Caco-2 (cell line): ENCODE measurements around the gene FHOD1. TPM values are rescaled to one million over a fixed set of nuclear protein-coding genes. Genes with fewer than 3 reads are reported as not detected.

ENCODE experiments used
- BruUV-seq: library from RNA; stranded (reverse); fragments of 400-500 nt; replicated peaks from 2 replicates; lab custom pipeline; 2021; lab: Mats Ljungman, UMichigan
- CTCF ChIA-PET: fragments of 300-600 bp; sonication (Branson Sonifier 250); formaldehyde crosslinking; loops from one replicate; lab custom pipeline; 2022; ENCODE audit warnings: antibody characterized with exemption; lab: Charles Lee
- POLR2A ChIA-PET: fragments of 300-600 bp; sonication (Branson Sonifier 250); formaldehyde crosslinking; loops from one replicate; lab custom pipeline; 2022; ENCODE audit warnings: antibody characterized with exemption; lab: Charles Lee
- DNase-seq, 2 experiments: peaks; one replicate each; pipeline versions ENCODE4 v3.0.0 to v3.0.0-alpha.2; 2020 to 2022
- H3K27me3 ChIP-seq: replicated peaks from 2 replicates; pipeline ENCODE4 v1.6.0; 2011; ENCODE audit warnings: low read length; ENCODE audit not compliant: control insufficient read depth, insufficient read depth
- H3K36me3 ChIP-seq: 2 replicates; pipeline ENCODE4 v1.5.1; 2011; ENCODE audit warnings: low read length; ENCODE audit not compliant: control insufficient read depth, insufficient read depth
- H3K4me1 ChIP-seq: fragments of 250-450 bp; sonication (Bioruptor Pico); 2 replicates; pipeline ENCODE4 v1.5.1; 2020; ENCODE audit warnings: mild to moderate bottlenecking
- H3K4me3 ChIP-seq: 2 replicates; pipeline ENCODE4 v1.5.1; 2011; ENCODE audit warnings: low read depth, mild to moderate bottlenecking, control low read depth, low read length
- H3K9me3 ChIP-seq: fragments of 250-450 bp; sonication (Bioruptor Pico); 2 replicates; pipeline ENCODE4 v1.5.1; 2020; ENCODE audit warnings: mild to moderate bottlenecking, moderate library complexity
- H3K27ac Mint-ChIP-seq: one replicate; pipeline ENCODE4 v1.8.0; 2022; ENCODE audit warnings: mixed read lengths; ENCODE audit not compliant: unreplicated experiment
- H3K27me3 Mint-ChIP-seq: one replicate; pipeline ENCODE4 v1.8.0; 2022; ENCODE audit warnings: mixed read lengths; ENCODE audit not compliant: insufficient read depth, unreplicated experiment
- H3K36me3 Mint-ChIP-seq: one replicate; pipeline ENCODE4 v1.8.0; 2022; ENCODE audit warnings: mild to moderate bottlenecking, mixed read lengths; ENCODE audit not compliant: insufficient read depth, unreplicated experiment
- H3K4me1 Mint-ChIP-seq: one replicate; pipeline ENCODE4 v1.8.0; 2022; ENCODE audit warnings: low read depth, mixed read lengths; ENCODE audit not compliant: unreplicated experiment
- H3K4me3 Mint-ChIP-seq: one replicate; pipeline ENCODE4 v1.8.0; 2022; ENCODE audit warnings: mild to moderate bottlenecking, moderate library complexity, mixed read lengths; ENCODE audit not compliant: unreplicated experiment
- H3K9me3 Mint-ChIP-seq: one replicate; pipeline ENCODE4 v1.8.0; 2022; ENCODE audit warnings: mixed read lengths; ENCODE audit not compliant: unreplicated experiment
- intact Hi-C: fragments of 100-400 bp; cut with micrococcal nuclease; formaldehyde crosslinking; loops from one replicate; pipeline ENCODE4 v1.10.0; 2022; ENCODE audit not compliant: unreplicated experiment
- total RNA-seq: library from RNA; stranded (reverse); gene quantifications from 2 replicates; pipeline ENCODE4 v1.2.3, GENCODE V29; 2022
- TF ChIP-seq, protein P1 (sequence below), 2 experiments: fragments of 200-600 bp in 1 of 2; IDR thresholded peaks; 1 replicate in 1 of 2; 2 replicates in 1 of 2; pipeline versions ENCODE4 v1.5.1 to v1.8.0; 2011 to 2022; ENCODE audit warnings: antibody characterized with exemption in 1 of 2, control low read depth in 1 of 2, inconsistent platforms in 1 of 2, low read depth in 1 of 2, low read length in 1 of 2, mild to moderate bottlenecking in 1 of 2, moderate library complexity in 1 of 2; ENCODE audit not compliant: insufficient read depth in 1 of 2, severe bottlenecking in 1 of 2, unreplicated experiment in 1 of 2

The FHOD1 gene
- total RNA-seq, 1 experiment from 2014 or later: 69.0 TPM

GRCh38 chr16:67281536-67282446 is 34.5 kb upstream of the FHOD1 start:
- H3K27me3 ChIP-seq: no peaks in the 10 kb centered on the region
- H3K4me1 ChIP-seq: peaks cover 20% of the 10 kb centered on the region
- DNase-seq: no peak
- H3K4me3 ChIP-seq: no peak overlapping the region
- Mint-ChIP-seq H3K27ac (no peak overlapping the region), H3K36me3 (peaks cover 19% of the 10 kb centered on the region), H3K9me3 (no peaks in the 10 kb centered on the region), H3K4me3 (peak overlapping the region; percentile 84), H3K27me3 (no peaks in the 10 kb centered on the region), H3K4me1 (peaks cover 7% of the 10 kb centered on the region)
- no peaks in the 10 kb centered on the region for H3K9me3 ChIP-seq
- ChIA-PET POLR2A (no interaction called here), CTCF (interaction anchor here (0.6 kb wide), 1 partner anchor 145 kb away, joined by 3 read pairs; no protein-coding TSS in a partner anchor)
- TF ChIP-seq, protein P1, sequence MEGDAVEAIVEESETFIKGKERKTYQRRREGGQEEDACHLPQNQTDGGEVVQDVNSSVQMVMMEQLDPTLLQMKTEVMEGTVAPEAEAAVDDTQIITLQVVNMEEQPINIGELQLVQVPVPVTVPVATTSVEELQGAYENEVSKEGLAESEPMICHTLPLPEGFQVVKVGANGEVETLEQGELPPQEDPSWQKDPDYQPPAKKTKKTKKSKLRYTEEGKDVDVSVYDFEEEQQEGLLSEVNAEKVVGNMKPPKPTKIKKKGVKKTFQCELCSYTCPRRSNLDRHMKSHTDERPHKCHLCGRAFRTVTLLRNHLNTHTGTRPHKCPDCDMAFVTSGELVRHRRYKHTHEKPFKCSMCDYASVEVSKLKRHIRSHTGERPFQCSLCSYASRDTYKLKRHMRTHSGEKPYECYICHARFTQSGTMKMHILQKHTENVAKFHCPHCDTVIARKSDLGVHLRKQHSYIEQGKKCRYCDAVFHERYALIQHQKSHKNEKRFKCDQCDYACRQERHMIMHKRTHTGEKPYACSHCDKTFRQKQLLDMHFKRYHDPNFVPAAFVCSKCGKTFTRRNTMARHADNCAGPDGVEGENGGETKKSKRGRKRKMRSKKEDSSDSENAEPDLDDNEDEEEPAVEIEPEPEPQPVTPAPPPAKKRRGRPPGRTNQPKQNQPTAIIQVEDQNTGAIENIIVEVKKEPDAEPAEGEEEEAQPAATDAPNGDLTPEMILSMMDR (IDR thresholded peaks at IDR 0.05; ENCODE audit: insufficient read depth in 1 of 2, low read depth in 1 of 2, low read length in 1 of 2, severe bottlenecking in 1 of 2, unreplicated experiment in 1 of 2): no peak
- H3K36me3 ChIP-seq: peaks cover 3% of the 10 kb centered on the region
- intact Hi-C loops: no loop called here
- BruUV-seq: no TSS peak

DNA sequence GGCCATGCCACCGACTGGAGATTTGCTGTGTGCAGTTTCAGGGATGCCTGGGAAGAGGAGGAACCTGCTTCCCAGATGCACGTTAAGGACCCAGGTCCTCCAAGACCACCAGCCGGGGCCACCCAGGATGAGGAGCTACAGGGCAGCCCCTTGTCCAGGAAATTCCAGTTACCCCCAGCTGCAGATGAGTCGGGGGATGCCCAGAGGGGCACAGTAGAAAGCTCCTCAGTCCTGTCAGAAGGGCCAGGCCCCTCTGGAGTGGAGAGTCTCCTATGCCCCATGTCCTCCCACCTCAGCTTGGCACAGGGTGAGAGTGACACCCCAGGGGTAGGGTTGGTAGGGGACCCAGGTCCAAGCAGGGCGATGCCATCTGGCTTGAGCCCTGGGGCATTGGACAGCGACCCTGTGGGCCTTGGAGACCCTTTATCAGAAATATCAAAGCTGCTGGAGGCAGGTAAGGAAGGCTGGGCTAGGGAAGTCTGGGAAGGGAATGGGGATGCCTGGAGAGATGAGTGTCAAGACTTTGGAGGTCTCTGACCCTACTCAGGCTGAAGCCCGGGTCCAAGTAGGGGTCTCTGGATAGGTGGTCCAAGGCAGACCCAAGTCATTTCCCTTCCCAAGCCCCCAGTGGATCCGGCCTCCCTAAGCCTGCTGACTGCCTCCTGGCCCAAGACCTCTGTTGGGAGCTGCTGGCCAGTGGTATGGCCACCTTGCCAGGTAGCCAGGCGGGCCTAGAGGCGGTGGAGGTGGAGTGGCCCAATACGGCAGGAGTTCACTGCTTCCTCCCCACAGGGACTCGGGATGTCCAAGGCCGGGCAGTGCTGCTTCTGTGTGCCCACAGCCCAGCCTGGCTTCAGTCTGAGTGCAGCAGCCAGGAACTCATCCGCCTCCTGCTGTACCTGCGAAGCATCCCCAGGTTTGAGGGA is 33.1 kb upstream of the FHOD1 start:
- DNase-seq: no peak
- peak overlapping the region; percentile 88 for H3K4me3 ChIP-seq
- CTCF ChIA-PET: interaction anchor here (0.9 to 1.3 kb wide), 3 partner anchors 12 to 34 kb away, joined by 3 to 11 read pairs (median 3); no protein-coding TSS in a partner anchor

More for the DNA sequence above, 33.1 kb upstream of the FHOD1 start:
- no peaks in the 10 kb centered on the region for H3K9me3 ChIP-seq
- POLR2A ChIA-PET: interaction anchor here (0.6 to 1.0 kb wide), 2 partner anchors 10 to 151 kb away, joined by 4 to 6 read pairs; partner anchors contain the start of gene HSD11B2
- H3K4me1 ChIP-seq: peaks cover 20% of the 10 kb centered on the region
- H3K4me1 Mint-ChIP-seq: peaks cover 7% of the 10 kb centered on the region
- intact Hi-C loops: no loop called here
- TF ChIP-seq, protein P1 (IDR thresholded peaks at IDR 0.05; ENCODE audit: insufficient read depth in 1 of 2, low read depth in 1 of 2, low read length in 1 of 2, severe bottlenecking in 1 of 2, unreplicated experiment in 1 of 2): no peak
- H3K27me3 Mint-ChIP-seq: no peaks in the 10 kb centered on the region
- peaks cover 18% of the 10 kb centered on the region for H3K36me3 Mint-ChIP-seq
- H3K27ac Mint-ChIP-seq: no peak overlapping the region
- no TSS peak for BruUV-seq
- no peaks in the 10 kb centered on the region for H3K9me3 Mint-ChIP-seq
- H3K27me3 ChIP-seq: no peaks in the 10 kb centered on the region
- peak overlapping the region; percentile 84 for H3K4me3 Mint-ChIP-seq
- peaks cover 3% of the 10 kb centered on the region; the same call in 1 of the 2 replicates for H3K36me3 ChIP-seq
